Dedifferentiated amniotic fluid mesenchymal stem cell (primary cell): ENCODE results near the gene SIX3.

Experiments used
- DNase-seq: peaks from one replicate; pipeline ENCODE4 v3.0.0-alpha.2; 2016; ENCODE audit errors: extremely low spot score

SIX3 gene

DNA sequence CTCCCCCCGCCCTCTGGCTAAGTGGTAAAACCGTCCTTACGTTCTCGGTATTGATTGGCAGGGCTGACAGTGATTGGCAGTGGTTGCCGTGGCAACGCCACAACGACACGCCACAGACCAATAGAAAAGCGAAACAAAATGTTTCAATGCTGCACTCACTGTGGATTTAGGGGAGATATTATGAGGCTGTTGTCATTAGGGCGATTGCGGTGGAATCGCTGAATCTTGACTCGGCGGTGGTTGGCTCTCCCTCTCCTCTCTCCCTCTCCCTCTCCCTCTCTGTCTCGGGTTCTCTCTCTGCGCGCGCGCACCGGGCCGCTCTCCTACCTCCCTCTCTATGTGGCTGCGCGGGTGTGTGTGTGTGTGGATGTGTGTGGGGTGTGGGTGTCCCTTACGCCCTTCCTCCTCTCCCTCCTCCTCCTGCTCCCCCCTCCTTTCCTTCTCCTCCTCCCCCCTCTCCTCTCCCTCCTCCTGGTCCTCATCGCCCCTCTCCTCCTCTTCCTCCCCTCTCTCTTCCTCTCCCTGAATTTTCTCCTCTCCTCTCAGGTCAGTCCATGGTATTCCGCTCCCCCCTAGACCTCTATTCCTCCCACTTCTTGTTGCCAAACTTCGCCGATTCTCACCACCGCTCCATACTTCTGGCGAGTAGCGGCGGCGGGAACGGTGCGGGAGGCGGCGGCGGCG, at the start of gene SIX3:
Gene SIX3, plus strand, starts transcription at position 152 of the 684 bp plus-strand sequence. Its CDS starts 403 bp downstream, at position 555.
- no peak for DNase-seq

DNA sequence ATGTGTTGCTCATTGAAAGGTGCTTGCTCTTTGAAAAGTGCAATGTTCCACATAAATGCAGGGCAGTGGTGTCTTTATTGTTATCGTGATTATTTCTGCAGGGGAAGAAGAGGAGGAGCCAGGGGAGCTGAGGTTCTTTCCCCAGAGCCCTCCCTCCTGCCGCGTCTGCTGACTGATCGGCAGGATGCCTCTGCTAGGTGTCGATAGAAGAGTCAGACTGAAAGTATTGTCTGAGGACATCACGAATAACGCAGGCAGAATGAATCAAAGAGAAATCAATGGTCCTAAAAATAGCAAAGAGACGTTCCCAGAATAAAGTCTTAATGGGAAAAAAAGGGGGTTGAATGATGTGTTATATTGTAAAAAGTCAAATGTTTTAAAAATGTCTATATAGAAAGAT, 47.4 kb upstream of the SIX3 start:
- DNase-seq, result no peak

DNA sequence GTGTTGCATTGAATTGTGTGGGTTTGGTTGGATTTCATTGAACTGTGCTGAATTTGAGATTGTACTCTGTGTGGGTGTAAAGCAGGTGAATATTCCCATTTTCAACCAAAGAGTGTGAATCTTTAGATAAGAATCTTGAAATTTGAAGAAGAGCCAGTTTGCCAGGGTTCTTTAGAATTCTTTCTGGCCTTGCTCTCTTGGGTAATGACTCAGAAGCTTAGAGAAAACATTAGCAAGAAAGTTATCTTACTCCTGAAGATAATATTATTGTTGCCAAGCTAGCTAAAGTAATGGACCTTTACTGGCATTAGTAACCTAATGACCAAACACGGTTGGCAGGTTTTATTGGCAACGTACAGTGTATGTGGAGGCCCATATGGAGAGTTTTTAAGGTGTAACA, 46.4 kb upstream of the SIX3 start:
- DNase-seq, result no peak

DNA sequence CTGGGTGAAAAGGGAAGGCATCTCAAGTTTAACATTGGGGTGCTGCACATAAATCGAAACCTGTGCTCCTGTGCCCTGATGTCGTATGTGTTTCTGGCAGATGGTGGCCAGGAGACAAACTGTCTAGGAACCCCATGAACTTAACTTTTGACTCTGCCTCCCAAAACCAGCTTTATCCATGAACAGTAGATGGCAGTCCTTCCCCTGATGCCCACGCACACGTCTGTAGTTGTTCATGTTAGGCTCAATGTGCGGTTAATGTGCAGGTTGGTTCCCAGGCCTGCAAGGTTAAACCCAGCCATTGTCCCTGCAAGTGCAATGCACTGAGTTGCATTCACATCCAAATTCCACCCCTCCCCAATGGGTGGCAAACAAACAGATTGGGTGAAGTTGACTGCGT, 44.1 kb upstream of the SIX3 start:
- no peak for DNase-seq

DNA sequence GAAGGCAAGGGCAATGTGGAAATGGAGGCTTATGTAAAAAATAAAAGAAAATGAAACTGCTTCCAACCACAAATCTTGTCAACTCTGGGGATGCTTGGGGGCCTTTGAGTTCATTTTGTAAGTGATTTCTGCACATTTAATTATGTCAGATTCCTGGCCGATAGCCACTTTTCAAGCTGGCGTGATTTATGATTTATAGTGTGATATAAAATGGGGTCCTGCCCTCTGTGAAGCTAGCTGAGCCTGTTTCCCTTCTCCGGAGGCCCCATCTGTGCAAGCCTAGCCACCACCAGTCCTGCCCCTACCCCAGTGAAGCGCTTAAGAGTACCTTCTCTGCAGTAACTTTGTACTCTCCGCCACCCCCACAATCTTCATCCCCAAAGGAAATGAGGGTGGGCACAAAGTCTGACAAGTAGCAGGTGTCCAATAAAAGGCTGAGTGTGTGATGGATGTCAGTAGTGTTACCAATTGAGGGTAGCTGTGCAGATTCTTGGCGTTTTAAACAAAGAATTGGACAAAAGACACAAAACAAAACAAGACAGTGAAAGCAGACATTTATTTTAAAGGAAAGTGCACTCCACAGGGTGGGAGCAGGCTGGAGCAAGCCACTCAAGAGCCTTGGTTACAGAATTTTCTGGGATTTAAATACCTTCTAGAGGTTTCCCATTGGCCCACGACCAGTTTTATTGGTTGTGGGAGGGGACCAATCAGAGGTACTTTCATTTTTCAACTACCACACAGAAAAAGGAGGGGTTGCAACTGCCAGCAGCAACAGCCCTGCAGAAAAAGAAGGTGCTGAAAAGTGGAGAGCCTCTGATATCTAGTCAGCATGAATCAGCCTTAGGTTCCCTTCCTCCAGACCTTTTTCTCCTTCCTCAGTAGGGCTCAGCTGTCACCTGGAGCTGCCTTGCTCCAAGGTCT, 39.0 kb upstream of the SIX3 start:
- DNase-seq, result no peak

DNA sequence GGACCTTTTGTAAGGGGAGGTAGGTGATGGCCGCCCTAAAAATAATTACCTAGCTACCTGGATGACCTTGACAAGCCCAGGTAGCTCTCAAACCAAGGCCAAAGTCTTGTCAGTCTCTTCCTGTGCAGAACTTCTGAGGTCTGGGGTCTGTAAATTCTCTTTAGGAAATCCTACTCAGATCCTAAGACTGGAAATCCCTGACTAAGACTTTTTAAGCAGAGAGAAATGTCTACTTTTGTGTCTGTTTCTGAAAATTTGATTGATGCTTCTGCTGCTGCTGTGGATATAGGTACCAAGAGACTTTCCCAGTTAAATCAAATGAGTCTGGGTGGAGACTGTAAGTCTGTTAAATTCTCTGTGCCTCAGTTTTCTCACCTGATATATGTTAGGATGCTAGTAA, 36.9 kb upstream of the SIX3 start:
- DNase-seq, result no peak

DNA sequence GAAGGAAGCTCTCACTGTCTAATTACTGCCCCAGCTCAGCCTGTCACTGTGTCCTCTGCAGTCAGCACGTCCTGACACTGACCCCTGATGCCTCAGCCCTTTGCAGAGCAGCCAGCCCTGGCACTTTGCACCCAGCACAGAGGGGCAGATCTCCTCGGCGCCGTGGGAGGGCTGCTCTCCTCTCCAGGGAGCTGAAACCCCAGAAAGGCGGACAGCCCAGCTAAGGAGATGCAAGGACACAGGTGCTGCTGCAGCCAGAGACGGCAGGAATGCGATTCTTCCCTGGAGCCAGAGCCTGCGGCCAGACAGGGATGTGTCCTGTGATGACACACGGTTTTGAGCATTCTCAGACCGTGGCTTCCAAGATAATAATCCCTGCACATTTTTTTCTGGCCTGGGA, 34.5 kb upstream of the SIX3 start:
- no peak for DNase-seq

DNA sequence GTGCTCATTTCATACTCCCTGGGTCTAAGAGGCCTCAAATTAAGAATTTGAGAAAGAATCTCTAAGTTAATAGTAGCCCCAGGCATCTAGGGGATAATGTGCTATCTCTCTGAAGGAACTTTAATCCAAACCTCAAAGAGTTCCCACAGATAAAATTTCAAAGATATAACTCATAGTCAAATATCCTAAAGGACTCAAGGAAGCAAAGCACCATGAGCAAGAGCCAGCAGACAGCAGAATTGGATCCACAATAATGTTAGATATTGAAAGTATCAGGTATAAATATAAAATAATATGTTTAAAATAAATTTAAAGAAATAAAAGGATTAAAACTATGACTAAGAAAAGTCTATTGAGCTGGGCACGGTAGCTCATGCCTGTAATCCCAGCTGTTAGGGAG, 31.7 kb upstream of the SIX3 start:
- DNase-seq, result no peak

DNA sequence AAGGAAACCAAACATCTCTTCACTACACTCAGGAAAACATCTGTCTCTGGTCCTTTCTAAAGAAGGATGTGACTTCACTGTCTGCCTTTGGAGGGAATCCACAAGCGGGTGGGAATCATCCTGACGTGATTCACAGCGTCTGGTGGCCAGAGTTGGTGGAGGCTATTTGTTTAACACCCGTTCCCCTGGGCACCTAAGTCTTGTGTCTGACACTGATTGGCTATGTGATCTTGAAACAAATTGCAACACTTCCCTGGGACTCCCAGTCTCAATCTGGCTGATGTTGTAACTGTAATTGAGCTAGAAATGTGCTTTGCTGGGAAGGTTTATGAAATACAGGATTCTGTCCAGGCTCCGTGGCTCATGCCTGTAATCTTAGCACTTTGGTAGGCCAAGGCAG, 28.8 kb upstream of the SIX3 start:
- DNase-seq, result no peak

DNA sequence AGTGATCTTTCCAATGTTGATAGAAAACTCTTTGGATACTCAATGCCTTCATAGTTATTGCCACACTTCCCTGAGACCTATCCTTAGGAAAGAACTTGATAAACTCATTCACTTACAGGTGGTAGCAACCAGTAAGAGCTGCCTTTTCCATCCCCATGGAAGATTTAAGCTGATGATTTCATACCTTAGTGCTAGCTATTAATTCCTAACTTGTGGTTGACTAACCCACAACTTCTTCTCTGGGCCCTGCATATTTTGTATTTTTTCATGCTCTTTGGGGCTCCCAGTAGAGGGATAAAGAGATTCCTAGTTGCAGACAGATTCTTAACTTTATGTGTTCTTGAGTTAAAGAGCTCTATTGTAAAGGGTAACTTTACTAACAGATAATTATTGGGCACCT, 25.2 kb upstream of the SIX3 start:
- no peak for DNase-seq

DNA sequence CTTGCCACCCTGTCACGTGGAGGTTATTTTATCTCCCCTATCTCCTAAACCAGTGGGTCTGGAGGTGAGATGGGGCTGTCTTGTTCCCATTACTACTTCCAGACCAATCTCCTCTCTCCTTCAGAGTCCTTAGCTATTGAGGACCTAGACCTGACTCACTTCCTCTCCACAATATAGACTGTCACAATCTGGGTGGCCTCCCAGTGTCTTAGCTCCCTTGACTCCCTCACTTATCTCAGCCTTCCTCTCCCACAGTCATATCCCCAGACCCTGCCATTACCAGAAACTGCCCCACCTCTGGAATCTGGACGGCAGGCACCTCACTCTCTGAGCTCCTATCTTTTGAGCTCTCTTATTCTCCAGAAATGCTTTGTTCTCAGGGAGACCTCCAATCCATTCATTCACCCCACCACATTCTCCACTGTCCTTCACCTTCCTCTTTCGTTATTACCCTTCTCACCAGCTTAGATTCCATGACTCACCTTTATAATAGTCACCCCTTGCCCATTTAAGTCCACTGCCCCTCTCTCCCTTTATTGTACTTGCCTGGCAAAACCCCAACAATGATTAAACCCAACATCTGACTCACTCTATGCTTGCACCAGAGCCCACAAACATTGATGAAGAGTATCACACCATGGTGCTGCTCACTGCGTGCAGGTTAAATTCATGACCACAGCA, 23.3 kb upstream of the SIX3 start:
- no peak for DNase-seq

DNA sequence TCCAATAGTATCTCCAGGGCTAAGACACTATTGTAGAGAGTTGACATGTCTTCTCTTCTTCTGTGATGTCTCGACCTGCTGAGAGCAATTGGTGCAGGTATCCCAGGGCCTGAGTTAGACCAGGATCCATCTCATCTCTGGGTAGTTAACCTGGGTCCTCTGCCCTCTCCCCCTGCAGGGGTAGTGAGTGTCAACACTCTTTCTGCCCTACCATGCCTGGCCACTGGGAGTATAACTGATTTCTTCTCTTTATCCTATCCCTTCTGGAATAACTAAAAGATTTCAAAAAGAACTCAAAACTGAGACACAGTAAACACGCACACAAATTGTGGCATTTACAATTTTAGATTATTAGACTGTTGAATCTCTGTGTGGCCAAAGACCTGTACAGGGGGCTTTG, 20.8 kb upstream of the SIX3 start:
- DNase-seq, result no peak

DNA sequence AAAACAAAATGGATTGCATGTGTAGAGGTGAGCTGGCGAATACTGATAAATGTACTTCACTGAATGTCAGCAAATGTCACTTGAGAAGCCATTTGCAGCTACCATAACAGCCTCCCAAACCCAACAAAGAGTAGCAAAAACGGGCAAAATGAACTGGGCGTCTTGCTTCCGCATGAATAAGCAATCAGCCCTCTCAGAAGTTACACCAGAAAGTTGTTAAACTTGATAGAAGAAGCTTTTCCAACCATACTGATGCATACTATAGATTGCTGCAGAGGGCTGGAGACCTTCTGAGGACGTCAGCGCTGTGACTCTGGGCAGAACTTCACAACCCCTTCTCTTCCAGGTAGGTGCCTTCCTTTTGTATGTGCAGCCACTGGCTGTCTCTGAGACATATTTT, 18.7 kb upstream of the SIX3 start:
- DNase-seq, result no peak

DNA sequence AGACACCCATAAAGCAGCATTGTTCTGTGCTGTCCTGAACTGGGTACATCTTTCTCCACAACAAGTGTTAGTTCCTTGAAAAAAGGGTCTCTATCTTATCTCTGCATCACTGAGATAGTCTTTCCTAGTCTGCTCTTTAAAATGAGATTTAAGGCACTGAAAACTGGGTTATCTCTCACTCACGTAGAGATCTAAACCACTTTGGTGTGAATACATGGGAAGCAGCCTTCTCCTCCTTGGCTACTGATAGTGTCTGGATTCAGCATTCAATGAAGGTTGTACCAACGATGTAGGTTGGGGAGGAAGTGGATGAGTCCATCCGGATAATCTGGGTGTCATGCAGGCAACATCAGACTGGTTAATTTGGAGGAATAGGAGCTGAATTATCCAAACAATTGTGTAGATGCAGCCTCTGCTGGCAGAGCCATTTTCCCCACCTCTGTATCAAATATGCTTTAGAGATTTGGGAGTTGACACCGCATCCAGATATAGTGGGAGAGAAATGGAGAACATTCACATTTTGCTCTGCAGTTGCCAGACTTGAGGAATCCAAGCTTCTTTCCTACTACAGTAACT, 15.9 kb upstream of the SIX3 start:
- DNase-seq, result no peak

DNA sequence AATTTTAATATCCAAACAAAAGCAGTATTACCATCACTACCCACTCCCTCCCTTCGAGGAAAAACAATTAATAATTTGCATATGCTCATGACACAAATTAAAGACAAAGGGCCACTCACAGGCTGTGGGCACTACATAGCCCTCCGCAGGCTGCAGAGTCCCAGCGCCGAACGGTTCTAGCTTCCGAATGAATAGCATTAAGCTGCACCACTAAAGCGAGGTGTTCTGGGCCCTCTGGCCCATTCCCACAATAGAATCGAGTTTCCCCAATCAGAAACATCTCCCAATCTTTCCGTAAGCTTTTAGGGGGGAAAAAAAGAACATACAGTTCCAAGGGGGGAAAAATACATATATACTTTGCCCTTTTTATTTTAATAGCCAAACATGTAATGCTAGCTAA, 14.5 kb upstream of the SIX3 start:
- no peak for DNase-seq

DNA sequence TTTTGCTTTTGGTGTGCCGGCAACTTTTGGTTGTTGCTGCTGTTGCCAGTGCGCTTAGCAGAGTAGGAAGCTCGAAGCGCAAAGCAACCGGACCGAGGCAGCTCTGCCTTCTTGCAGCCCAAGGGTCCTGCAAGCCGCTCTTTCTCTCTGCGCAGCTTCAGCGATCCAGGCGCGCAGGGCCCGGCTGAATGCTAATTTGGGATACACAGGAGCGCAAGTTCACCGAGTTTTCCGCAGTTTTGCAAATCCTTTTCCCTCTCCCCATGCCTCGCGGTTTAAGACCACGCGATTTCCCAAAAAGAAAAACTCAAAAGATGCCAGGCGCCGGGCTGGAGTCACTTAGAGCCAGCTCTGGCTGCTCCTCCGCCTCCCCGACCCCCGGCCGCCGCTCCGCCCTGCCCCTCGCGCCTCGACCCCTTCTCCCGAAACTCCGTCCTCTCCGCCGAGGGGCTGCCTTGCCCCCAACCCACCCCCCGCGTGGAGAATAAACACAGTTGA, 13.5 kb upstream of the SIX3 start:
- no peak for DNase-seq

DNA sequence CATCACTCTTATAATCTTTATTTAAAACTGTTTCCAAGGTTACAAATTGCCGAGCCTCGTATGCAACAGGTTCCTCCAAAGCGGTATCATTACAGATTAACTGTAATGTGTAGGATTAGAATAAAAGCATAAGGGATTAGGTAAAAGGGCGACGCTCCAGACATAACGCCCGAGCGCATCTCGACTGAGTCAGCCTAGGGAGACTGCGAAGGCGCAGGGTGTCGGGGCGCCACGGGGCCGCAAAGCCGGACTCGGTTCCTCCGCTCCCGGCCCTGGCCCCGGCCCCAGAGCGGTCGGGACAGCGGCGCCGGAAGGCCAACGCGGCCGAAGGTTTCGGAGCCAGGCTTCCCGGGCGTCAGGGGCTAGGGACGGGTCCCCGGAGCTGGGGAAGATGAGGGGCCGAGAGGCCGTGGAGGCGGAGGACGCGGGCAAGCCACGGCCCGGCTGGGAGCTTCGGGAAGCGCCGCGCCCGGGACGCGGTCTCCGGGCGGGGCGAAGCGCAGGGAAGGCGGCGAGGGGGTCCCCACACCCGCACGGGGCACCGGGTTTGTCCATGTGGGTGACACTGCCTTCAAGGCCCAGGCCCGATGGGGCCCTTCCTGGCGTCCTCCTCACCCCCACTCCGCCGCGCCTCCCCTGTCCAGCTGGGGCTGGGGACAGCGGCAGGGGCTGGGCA, 12.9 kb upstream of the SIX3 start:
- no peak for DNase-seq

DNA sequence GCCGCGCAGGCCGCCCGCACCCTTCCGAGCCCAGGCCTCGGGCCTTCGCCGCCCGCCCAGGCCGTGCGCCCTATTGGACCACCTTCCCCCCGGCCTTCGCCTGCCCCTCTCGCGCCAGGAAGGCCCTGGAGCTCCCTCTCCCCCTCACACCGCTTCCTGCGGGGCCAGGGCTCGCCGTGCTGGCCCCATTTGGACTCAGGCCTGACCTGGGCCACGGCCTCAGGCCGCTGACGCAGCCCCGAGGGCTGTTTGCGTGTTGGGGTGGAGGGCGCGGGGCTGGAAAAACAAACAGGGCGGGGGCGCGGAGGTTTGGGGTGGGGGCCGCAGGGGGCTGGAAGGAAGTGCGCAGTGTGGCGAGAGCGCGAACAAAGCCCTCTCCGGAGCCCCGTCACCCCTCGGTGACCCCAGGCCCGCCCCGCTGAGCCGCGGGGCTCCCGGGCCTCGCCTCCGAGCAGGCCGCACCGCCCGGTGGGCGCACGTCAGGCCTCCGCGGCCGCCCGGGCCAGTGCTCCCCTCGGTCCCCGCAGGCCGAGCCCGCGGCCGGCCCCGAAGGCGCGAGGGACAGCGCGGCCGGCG, 12.3 kb upstream of the SIX3 start:
- no peak for DNase-seq

DNA sequence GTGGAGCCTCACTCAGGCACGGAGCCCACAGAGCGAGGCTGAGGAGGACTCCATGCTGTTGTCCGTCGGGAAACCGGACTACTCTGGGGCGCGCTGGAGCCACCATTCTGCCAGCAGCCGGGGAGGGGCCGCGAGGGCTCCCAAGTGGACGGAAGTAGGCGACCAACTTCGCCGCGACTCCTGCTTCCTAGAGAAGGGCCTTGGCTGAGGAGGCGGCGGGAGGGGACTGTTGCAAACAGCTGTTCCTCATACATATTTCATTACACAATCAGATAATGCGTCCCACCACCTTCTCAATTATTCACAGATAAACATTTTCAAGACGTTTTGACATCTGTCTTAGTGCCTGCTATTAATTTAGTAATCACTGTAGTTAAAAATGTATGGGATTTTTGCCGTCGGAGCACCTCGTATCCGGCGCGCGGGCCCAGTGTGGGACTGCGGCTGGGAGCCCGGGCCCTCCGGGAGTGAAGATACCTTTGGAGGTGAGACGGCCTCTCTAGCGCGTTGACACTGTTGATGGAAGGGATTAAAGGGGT, 11.7 kb upstream of the SIX3 start:
- DNase-seq, result no peak

DNA sequence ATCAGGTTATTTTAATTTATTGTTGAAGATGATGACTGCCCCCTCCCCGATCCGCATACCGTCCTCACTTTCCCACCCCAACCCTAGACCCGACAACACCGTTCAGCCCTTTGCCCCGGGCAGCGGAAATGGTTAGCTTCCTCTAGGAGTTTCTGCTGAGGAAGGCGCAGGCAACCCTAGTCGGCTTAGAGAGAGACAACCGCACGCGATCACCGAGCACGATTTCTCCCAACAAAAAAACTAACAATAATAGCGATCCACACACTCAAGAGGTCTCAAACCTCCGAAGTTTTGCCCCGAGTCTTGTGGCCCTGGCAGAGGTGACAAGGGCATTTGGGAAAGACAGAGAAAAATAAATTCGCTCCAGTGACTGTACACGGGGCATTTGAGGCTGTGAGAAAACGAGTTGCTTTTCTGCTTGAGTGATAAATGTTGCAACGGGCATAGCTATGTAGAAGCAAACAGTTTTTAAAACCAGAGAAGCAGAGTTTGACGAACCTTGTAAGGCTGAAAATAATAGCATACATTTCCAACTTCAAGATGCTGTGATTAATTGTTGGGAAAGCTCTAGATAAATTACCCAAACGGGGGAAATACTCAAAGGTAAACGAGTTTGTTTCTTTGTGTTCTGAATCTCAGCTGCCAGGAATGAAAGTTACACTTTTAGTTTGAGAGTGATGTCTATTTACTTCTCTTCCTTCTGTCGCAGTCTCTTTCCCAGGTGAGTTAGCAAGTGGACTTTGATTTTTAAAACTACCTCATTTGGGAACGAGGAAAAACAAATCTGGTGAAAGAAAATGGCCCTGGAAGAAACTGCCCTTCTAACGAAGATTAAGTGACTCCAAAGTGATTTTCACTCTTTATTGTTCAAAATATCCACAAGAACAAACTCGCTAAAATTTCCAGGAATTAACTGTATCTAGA, 11.0 kb upstream of the SIX3 start:
- no peak for DNase-seq
